Measurements from ENCODE around the gene SIL1. TPM values are rescaled to one million over a fixed set of nuclear protein-coding genes. Genes with fewer than 3 reads are reported as not detected.

SIL1 gene
- polyA plus RNA-seq, 3 donors, result 25.4 to 35.1 (median 27.9) TPM

GRCh38 chr5:139004374-139005307 is 193.5 kb downstream of the SIL1 start:
- H3K27me3 Mint-ChIP-seq (ENCODE audit: low read depth in 3 of 3), result no peaks in the 10 kb centered on the region
- H3K4me3 Mint-ChIP-seq, result no peak overlapping the region
- no peak overlapping the region for H3K27ac ChIP-seq (ENCODE audit: low read depth in 1 of 2, low read length in 2 of 2)
- no peak for DNase-seq
- no peak for TF ChIP-seq CTCF (IDR thresholded peaks at IDR 0.05)
- no peaks in the 10 kb centered on the region for H4K20me1 ChIP-seq (ENCODE audit: insufficient read depth, low read length)
- no peak overlapping the region for H3K4me2 ChIP-seq (replicated peaks; ENCODE audit: extremely low read depth, low read length, poor library complexity, severe bottlenecking)
- no peak overlapping the region for H2AFZ ChIP-seq (ENCODE audit: insufficient read depth, low read depth, low read length, poor library complexity, severe bottlenecking)
- intact Hi-C loops (cut with micrococcal nuclease), result no loop called here
- no peak overlapping the region for H3K4me3 ChIP-seq (replicated peaks in 1 of 3; ENCODE audit: low read depth in 2 of 3, low read length in 3 of 3)
- peak overlapping the region in 1 of 7 donors; percentile 52 for H3K27ac Mint-ChIP-seq
- WGBS (ENCODE audit: insufficient coverage), result no CpG with 5 or more reads among the region's 3 CpGs
- no peaks in the 10 kb centered on the region for H3K27me3 ChIP-seq (ENCODE audit: control insufficient read depth in 2 of 2, insufficient read depth in 2 of 2, low read length in 2 of 2)
- H3K9me3 Mint-ChIP-seq, result peaks cover 0 to 2% (median 0%) of the 10 kb centered on the region in 7 donors
- no peaks in the 10 kb centered on the region for H3K4me1 Mint-ChIP-seq
- no peaks in the 10 kb centered on the region for H3K4me1 ChIP-seq (ENCODE audit: control insufficient read depth in 1 of 2, insufficient read depth in 2 of 2, low read length in 2 of 2)
- no peak overlapping the region for H3K9ac ChIP-seq (ENCODE audit: insufficient read depth, low read length, poor library complexity, severe bottlenecking)
- no peaks in the 10 kb centered on the region for H3K9me3 ChIP-seq (replicated peaks in 1 of 2; ENCODE audit: control insufficient read depth in 1 of 2, insufficient read depth in 1 of 2, low read length in 2 of 2)
- peaks cover 0 to 4% of the 10 kb centered on the region in 2 donors for H3K36me3 ChIP-seq (replicated peaks in 1 of 2; ENCODE audit: control insufficient read depth in 1 of 2, insufficient read depth in 2 of 2, low read length in 2 of 2)
- no peaks in the 10 kb centered on the region for H3K79me2 ChIP-seq (ENCODE audit: insufficient read depth, low read length)
- peaks cover 10 to 15% of the 10 kb centered on the region in 2 donors for H3K36me3 Mint-ChIP-seq

GRCh38 chr5:138999674-139000073 is 198.5 kb downstream of the SIL1 start:
- Histone ChIP-seq H3K4me1 (ENCODE audit: control insufficient read depth in 1 of 2, insufficient read depth in 2 of 2, low read length in 2 of 2) (no peaks in the 10 kb centered on the region), H4K20me1 (ENCODE audit: insufficient read depth, low read length) (no peaks in the 10 kb centered on the region), H3K27me3 (ENCODE audit: control insufficient read depth in 2 of 2, insufficient read depth in 2 of 2, low read length in 2 of 2) (no peaks in the 10 kb centered on the region), H3K9ac (ENCODE audit: insufficient read depth, low read length, poor library complexity, severe bottlenecking) (no peak overlapping the region), H3K9me3 (replicated peaks in 1 of 2; ENCODE audit: control insufficient read depth in 1 of 2, insufficient read depth in 1 of 2, low read length in 2 of 2) (peaks cover 6 to 12% of the 10 kb centered on the region in 2 donors), H3K36me3 (replicated peaks in 1 of 2; ENCODE audit: control insufficient read depth in 1 of 2, insufficient read depth in 2 of 2, low read length in 2 of 2) (peaks cover 0 to 6% of the 10 kb centered on the region in 2 donors), H2AFZ (ENCODE audit: insufficient read depth, low read depth, low read length, poor library complexity, severe bottlenecking) (no peak overlapping the region), H3K27ac (ENCODE audit: low read depth in 1 of 2, low read length in 2 of 2) (no peak overlapping the region), H3K4me3 (replicated peaks in 1 of 3; ENCODE audit: low read depth in 2 of 3, low read length in 3 of 3) (no peak overlapping the region), H3K79me2 (ENCODE audit: insufficient read depth, low read length) (no peaks in the 10 kb centered on the region), H3K4me2 (replicated peaks; ENCODE audit: extremely low read depth, low read length, poor library complexity, severe bottlenecking) (no peak overlapping the region)
- TF ChIP-seq CTCF (IDR thresholded peaks at IDR 0.05), result no peak
- no peak overlapping the region for H3K4me3 Mint-ChIP-seq
- intact Hi-C loops (cut with micrococcal nuclease), result no loop called here
- no CpG with 5 or more reads among the region's 1 CpG for WGBS (ENCODE audit: insufficient coverage)
- DNase-seq, result no peak
- no peaks in the 10 kb centered on the region for H3K27me3 Mint-ChIP-seq (ENCODE audit: low read depth in 3 of 3)
- no peaks in the 10 kb centered on the region for H3K4me1 Mint-ChIP-seq
- peaks cover 2 to 17% (median 15%) of the 10 kb centered on the region in 7 donors for H3K9me3 Mint-ChIP-seq
- H3K27ac Mint-ChIP-seq, result no peak overlapping the region
- peaks cover 14 to 31% of the 10 kb centered on the region in 2 donors for H3K36me3 Mint-ChIP-seq

Data from CD14-positive monocyte (primary cell).